Erythroblast (primary cell): ENCODE results near the gene PARD3.

Experiments
- GATA1 ChIP-seq: IDR thresholded peaks from 2 replicates; pipeline ENCODE4 v1.6.1; 2011; ENCODE audit warnings: low read depth, mild to moderate bottlenecking, control low read depth, low read length, moderate library complexity
- POLR2A ChIP-seq: IDR thresholded peaks from 2 replicates; pipeline ENCODE4 v1.6.1; 2011; ENCODE audit warnings: mild to moderate bottlenecking, low read length

GRCh38 chr10:34413756-34414587 is 401.1 kb downstream of the PARD3 start:
- TF ChIP-seq POLR2A: no peak
- TF ChIP-seq GATA1: no peak
